HepG2 (cell line): ENCODE results near the gene CERS6. TPM values are rescaled to one million over a fixed set of nuclear protein-coding genes. Genes with fewer than 3 reads are reported as not detected.
A peak's percentile ranks its signal among the peaks of the same experiment; 100 is the strongest.

ENCODE experiments used
- ZNF773 ChIP-seq: sonication (generic); formaldehyde crosslinking; IDR thresholded peaks from 2 replicates; pipeline ENCODE4 v1.4.0; 2020; ENCODE audit warnings: missing genetic modification reagents, borderline replicate concordance
- ZNF839 ChIP-seq: sonication (generic); formaldehyde crosslinking; IDR thresholded peaks from 2 replicates; pipeline ENCODE4 v1.4.0; 2020; ENCODE audit warnings: missing genetic modification reagents, mild to moderate bottlenecking, borderline replicate concordance
- ZSCAN12 ChIP-seq: sonication (generic); formaldehyde crosslinking; IDR thresholded peaks from 2 replicates; pipeline ENCODE4 v1.9.0; 2021; ENCODE audit warnings: mild to moderate bottlenecking, missing genetic modification reagents
- ZSCAN20 ChIP-seq: sonication (generic); formaldehyde crosslinking; IDR thresholded peaks from 2 replicates; pipeline ENCODE4 v1.4.0; 2020; ENCODE audit warnings: missing genetic modification reagents, mild to moderate bottlenecking, borderline replicate concordance
- polyA plus RNA-seq, 8 experiments: library from polyadenylated mRNA; depleted of rRNA in 3 of 8; stranded (reverse) in 7 of 8; unstranded in 1 of 8; fragments of >200 nt; fragmentation: Illumina TruSeq in 4 of 8; extraction: Trizol in 4 of 8; gene quantifications; 2 replicates each; pipeline versions ENCODE4 v1.2.1 to v1.2.3, GENCODE V29; 2011 to 2016; ENCODE audit warnings: low read depth in 4 of 8, missing spikeins in 1 of 8, mixed read lengths in 1 of 8; ENCODE audit not compliant: insufficient read depth in 1 of 8
- total RNA-seq, 5 experiments: library from RNA; depleted of rRNA; stranded (reverse); fragments of >200 nt; fragmentation: Illumina TruSeq; extraction: Trizol; gene quantifications; 2 replicates each; pipeline ENCODE4 v1.2.3, GENCODE V29; 2016; ENCODE audit warnings: low read depth in 1 of 5
- TF ChIP-seq, protein P1 (sequence below): IDR thresholded peaks from 2 replicates; pipeline ENCODE4 v1.6.1; 2016; ENCODE audit warnings: low read depth, missing genetic modification reagents, missing compliant biosample characterization
- TF ChIP-seq, protein P2 (sequence below): IDR thresholded peaks from 2 replicates; pipeline ENCODE4 v1.6.1; 2016; ENCODE audit warnings: missing compliant biosample characterization, missing genetic modification reagents, borderline replicate concordance
- TF ChIP-seq, protein P3 (sequence below): sonication (generic); formaldehyde crosslinking; IDR thresholded peaks from 2 replicates; pipeline ENCODE4 v1.4.0; 2020; ENCODE audit warnings: mild to moderate bottlenecking, missing genetic modification reagents
- TF ChIP-seq, protein P4 (sequence below): sonication (generic); formaldehyde crosslinking; IDR thresholded peaks from 2 replicates; pipeline ENCODE4 v1.4.0; 2020; ENCODE audit warnings: missing genetic modification reagents, mild to moderate bottlenecking, borderline replicate concordance
- TF ChIP-seq, protein P5 (sequence below): sonication (generic); formaldehyde crosslinking; IDR thresholded peaks from 2 replicates; pipeline ENCODE4 v1.5.0; 2020; ENCODE audit warnings: missing genetic modification reagents, mild to moderate bottlenecking, borderline replicate concordance

The CERS6 gene
- total and polyA plus RNA-seq, 2 of the 13 experiments (the other 11 are each of a cell fraction or from before 2014, with no cell fraction given) = 10.1 to 20.3 TPM

DNA sequence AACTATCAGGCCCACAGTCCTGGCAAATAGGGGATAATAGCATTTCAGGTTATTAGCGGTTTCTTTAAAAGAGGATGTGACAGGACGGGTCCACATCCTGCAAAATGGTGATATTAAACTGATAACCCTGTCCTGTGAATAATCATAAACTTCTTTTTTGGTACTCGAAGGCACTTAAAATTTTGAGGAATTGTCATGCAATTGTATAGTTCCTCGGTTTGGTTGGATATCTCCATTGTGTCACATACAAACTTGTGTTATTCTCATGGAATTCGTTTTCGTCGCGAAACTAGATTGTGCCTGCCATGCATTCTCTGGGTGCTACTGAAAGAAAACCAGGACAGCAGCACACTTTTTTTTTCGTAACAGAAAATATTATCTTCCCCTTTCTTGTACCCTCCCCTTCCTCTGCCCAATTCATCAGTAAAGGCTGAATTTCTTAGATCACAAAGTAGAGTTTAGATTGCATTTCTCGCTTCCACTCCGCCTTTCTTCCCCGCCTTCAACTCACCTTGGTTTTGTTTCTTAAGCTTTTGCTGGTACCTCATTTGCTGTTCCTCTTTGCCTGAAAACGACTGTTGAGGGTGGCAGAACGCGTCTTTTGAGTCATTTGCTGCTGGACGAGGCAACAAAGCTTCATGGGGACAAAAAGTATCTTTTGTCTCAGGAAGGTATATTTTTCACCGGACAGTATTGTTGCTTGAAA lies 1.3 kb downstream of the CERS6 start (continued):
- TF ChIP-seq, protein P1, sequence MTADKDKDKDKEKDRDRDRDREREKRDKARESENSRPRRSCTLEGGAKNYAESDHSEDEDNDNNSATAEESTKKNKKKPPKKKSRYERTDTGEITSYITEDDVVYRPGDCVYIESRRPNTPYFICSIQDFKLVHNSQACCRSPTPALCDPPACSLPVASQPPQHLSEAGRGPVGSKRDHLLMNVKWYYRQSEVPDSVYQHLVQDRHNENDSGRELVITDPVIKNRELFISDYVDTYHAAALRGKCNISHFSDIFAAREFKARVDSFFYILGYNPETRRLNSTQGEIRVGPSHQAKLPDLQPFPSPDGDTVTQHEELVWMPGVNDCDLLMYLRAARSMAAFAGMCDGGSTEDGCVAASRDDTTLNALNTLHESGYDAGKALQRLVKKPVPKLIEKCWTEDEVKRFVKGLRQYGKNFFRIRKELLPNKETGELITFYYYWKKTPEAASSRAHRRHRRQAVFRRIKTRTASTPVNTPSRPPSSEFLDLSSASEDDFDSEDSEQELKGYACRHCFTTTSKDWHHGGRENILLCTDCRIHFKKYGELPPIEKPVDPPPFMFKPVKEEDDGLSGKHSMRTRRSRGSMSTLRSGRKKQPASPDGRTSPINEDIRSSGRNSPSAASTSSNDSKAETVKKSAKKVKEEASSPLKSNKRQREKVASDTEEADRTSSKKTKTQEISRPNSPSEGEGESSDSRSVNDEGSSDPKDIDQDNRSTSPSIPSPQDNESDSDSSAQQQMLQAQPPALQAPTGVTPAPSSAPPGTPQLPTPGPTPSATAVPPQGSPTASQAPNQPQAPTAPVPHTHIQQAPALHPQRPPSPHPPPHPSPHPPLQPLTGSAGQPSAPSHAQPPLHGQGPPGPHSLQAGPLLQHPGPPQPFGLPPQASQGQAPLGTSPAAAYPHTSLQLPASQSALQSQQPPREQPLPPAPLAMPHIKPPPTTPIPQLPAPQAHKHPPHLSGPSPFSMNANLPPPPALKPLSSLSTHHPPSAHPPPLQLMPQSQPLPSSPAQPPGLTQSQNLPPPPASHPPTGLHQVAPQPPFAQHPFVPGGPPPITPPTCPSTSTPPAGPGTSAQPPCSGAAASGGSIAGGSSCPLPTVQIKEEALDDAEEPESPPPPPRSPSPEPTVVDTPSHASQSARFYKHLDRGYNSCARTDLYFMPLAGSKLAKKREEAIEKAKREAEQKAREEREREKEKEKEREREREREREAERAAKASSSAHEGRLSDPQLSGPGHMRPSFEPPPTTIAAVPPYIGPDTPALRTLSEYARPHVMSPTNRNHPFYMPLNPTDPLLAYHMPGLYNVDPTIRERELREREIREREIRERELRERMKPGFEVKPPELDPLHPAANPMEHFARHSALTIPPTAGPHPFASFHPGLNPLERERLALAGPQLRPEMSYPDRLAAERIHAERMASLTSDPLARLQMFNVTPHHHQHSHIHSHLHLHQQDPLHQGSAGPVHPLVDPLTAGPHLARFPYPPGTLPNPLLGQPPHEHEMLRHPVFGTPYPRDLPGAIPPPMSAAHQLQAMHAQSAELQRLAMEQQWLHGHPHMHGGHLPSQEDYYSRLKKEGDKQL (CRISPR knock-in tag) = no peak
- TF ChIP-seq, protein P2, sequence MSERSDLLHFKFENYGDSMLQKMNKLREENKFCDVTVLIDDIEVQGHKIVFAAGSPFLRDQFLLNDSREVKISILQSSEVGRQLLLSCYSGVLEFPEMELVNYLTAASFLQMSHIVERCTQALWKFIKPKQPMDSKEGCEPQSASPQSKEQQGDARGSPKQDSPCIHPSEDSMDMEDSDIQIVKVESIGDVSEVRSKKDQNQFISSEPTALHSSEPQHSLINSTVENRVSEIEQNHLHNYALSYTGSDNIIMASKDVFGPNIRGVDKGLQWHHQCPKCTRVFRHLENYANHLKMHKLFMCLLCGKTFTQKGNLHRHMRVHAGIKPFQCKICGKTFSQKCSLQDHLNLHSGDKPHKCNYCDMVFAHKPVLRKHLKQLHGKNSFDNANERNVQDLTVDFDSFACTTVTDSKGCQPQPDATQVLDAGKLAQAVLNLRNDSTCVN (CRISPR knock-in tag) = no peak
- peak; percentile 40; the same call in 1 of the 2 replicates for TF ChIP-seq ZSCAN20 (CRISPR knock-in tag)
- TF ChIP-seq, protein P3, sequence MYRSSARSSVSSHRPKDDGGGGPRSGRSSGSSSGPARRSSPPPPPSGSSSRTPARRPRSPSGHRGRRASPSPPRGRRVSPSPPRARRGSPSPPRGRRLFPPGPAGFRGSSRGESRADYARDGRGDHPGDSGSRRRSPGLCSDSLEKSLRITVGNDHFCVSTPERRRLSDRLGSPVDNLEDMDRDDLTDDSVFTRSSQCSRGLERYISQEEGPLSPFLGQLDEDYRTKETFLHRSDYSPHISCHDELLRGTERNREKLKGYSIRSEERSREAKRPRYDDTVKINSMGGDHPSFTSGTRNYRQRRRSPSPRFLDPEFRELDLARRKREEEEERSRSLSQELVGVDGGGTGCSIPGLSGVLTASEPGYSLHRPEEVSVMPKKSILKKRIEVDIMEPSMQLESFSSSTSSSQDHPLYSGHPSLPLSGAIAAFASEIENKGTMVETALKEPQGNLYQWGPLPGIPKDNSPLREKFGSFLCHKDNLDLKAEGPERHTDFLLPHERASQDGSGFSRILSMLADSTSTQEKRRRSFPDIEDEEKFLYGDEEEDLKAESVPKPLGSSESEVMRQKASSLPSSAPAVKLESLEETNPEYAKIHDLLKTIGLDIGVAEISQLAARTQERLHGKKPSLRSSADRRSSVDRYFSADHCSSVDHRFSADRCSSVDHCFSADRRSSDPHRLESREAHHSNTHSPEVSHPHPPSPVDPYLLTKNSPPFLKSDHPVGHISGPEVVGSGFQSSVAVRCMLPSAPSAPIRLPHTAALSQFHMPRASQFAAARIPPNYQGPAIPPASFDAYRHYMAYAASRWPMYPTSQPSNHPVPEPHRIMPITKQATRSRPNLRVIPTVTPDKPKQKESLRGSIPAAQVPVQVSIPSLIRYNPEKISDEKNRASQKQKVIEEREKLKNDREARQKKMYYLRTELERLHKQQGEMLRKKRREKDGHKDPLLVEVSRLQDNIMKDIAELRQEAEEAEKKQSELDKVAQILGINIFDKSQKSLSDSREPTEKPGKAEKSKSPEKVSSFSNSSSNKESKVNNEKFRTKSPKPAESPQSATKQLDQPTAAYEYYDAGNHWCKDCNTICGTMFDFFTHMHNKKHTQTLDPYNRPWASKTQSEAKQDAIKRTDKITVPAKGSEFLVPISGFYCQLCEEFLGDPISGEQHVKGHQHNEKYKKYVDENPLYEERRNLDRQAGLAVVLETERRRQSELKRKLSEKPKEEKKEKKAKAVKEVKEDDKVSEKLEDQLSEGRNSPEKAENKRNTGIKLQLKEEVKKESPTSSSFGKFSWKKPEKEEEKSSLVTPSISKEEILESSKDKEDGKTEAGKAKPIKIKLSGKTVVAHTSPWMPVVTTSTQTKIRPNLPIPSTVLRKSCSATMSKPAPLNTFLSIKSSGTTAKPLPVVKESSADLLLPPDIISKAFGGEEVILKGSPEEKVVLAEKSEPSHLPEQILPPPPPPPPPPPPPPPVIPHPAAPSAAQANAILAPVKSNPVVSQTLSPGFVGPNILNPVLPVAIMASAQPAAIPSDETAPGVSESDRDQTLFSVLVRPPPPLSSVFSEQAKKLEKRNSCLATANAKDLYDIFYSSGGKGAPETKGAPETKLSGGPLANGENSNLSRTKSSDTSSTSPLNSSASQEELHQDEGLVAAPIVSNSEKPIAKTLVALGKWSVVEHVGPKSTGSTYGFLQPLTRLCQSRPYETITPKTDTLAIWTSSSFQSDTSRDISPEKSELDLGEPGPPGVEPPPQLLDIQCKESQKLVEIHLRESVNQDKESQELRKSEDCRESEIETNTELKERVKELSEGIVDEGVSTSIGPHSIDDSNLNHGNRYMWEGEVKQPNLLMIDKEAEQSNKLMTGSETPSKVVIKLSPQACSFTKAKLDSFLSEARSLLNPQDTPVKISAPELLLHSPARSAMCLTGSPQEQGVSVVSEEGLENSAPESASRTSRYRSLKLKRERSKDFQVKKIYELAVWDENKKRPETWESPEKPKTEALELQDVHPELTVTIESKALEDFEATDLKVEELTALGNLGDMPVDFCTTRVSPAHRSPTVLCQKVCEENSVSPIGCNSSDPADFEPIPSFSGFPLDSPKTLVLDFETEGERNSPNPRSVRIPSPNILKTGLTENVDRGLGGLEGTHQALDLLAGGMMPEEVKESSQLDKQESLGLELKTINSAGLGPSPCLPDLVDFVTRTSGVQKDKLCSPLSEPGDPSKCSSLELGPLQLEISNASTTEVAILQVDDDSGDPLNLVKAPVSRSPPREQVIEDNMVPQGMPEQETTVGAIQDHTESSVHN (CRISPR knock-in tag) = no peak
- no peak for TF ChIP-seq ZNF839 (CRISPR knock-in tag)
- TF ChIP-seq ZNF773 = no peak
- TF ChIP-seq, protein P4, sequence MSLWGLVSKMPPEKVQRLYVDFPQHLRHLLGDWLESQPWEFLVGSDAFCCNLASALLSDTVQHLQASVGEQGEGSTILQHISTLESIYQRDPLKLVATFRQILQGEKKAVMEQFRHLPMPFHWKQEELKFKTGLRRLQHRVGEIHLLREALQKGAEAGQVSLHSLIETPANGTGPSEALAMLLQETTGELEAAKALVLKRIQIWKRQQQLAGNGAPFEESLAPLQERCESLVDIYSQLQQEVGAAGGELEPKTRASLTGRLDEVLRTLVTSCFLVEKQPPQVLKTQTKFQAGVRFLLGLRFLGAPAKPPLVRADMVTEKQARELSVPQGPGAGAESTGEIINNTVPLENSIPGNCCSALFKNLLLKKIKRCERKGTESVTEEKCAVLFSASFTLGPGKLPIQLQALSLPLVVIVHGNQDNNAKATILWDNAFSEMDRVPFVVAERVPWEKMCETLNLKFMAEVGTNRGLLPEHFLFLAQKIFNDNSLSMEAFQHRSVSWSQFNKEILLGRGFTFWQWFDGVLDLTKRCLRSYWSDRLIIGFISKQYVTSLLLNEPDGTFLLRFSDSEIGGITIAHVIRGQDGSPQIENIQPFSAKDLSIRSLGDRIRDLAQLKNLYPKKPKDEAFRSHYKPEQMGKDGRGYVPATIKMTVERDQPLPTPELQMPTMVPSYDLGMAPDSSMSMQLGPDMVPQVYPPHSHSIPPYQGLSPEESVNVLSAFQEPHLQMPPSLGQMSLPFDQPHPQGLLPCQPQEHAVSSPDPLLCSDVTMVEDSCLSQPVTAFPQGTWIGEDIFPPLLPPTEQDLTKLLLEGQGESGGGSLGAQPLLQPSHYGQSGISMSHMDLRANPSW (CRISPR knock-in tag) = no peak
- TF ChIP-seq, protein P5, sequence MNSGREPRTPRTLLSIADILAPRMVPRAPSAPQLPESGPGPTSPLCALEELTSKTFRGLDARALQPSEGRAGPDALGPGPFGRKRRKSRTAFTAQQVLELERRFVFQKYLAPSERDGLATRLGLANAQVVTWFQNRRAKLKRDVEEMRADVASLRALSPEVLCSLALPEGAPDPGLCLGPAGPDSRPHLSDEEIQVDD = no peak
- TF ChIP-seq ZSCAN12 (CRISPR knock-in tag) = 0 out of 2 replicates have a peak, but pooled peaks have one; percentile 51
